ENCODE results near the gene CTSC.

DNA sequence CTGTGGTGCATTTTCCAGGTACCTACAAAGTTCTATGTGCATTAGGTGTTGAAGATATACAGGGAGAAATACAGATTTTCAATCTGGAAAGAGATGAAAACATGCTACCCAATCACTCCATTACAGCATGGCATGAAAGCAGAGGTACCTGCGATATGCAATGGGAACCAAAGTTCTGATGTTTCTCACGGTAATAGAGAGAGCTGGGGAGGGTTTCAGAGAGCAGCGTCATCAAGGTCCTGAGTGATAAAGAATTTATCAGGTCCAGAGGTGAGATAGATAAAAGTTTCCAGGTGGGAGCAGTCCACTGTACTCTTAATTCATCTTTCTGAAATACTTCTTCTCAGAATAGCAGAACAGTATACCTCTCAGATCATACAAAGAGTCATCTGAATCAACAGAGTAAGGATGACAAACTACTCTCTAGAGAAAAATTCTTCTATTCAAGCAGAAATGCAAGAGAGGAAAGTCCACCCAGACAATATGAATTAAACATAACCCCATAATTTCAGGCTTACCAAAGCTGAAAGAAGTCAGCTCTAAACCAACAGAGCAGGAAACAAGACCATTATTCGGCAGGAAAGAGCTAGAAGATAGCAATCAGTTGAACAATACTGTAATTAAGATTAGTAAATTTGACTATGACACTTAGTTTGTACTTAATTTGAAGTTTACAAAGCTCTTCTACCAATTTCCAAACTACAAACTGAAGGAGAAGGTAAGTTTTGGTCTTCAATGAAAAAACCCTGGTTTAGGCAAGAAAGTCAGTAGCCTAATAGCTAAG lies 12.8 kb downstream of the CTSC start:
- TF ChIP-seq, protein P1, sequence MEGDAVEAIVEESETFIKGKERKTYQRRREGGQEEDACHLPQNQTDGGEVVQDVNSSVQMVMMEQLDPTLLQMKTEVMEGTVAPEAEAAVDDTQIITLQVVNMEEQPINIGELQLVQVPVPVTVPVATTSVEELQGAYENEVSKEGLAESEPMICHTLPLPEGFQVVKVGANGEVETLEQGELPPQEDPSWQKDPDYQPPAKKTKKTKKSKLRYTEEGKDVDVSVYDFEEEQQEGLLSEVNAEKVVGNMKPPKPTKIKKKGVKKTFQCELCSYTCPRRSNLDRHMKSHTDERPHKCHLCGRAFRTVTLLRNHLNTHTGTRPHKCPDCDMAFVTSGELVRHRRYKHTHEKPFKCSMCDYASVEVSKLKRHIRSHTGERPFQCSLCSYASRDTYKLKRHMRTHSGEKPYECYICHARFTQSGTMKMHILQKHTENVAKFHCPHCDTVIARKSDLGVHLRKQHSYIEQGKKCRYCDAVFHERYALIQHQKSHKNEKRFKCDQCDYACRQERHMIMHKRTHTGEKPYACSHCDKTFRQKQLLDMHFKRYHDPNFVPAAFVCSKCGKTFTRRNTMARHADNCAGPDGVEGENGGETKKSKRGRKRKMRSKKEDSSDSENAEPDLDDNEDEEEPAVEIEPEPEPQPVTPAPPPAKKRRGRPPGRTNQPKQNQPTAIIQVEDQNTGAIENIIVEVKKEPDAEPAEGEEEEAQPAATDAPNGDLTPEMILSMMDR (IDR thresholded peaks at IDR 0.05): no peak
- TF ChIP-seq POLR2AphosphoS5 (IDR thresholded peaks at IDR 0.05) (no peak), POLR2A (IDR thresholded peaks at IDR 0.05) (no peak)

Data from gastroesophageal sphincter (tissue), 3 donors.